Right lobe of liver (tissue), 4 donors: ENCODE data around the gene LRP10.

Experiments used
- CTCF ChIP-seq, 4 donors: fragments of 200-600 bp in 3 of 4; fragments of 450-650 bp in 1 of 4; IDR thresholded peaks; one replicate each; pipeline versions ENCODE4 v1.5.1 to v1.8.0; 2016 to 2022; ENCODE audit warnings: antibody characterized with exemption in 4 of 4, mild to moderate bottlenecking in 2 of 4
- POLR2A ChIP-seq: fragments of 450-650 bp; IDR thresholded peaks from one replicate; pipeline ENCODE4 v1.6.1; 2017; ENCODE audit warnings: antibody characterized with exemption, mild to moderate bottlenecking
- donor health status: DM: no; HTN: no; CAD: no.
- donor health status: DM: no; HTN: no; CAD: no.
- donor health status: DM: no; HTN: yes; CAD: no.

- TF ChIP-seq CTCF (IDR thresholded peaks at IDR 0.05) (no peak), POLR2A (peak; percentile 40)
Observed at GRCh38 chr14:22829661-22830442, 41.7 kb upstream of the LRP10 start, which contains the start of gene MRPL52.
